Loucy (cell line): ENCODE measurements around the gene GPSM3.
"Not testable (repeated sequence)": the region's sequence is repeated elsewhere in the genome, so short reads cannot be mapped to it uniquely, and the experiment has no call there.

Experiments used
- H2AFZ ChIP-seq: fragments of 200-600 bp; sonication (generic); 2 replicates; pipeline ENCODE4 v1.6.0; 2016; ENCODE audit warnings: antibody characterized with exemption, mild to moderate bottlenecking, low read length, moderate library complexity
- H3F3A ChIP-seq: fragments of 200-600 bp; 2 replicates; pipeline ENCODE4 v1.6.0; 2016; ENCODE audit warnings: antibody characterized with exemption, low read depth, mild to moderate bottlenecking
- H3K27me3 ChIP-seq: fragments of 200-600 bp; sonication (generic); 2 replicates; pipeline ENCODE4 v1.6.1; 2014; ENCODE audit warnings: low read length, mild to moderate bottlenecking; ENCODE audit not compliant: insufficient read depth, poor library complexity, severe bottlenecking
- H3K36me3 ChIP-seq: fragments of 200-600 bp; sonication (generic); 2 replicates; pipeline ENCODE4 v1.6.1; 2016; ENCODE audit warnings: low read length; ENCODE audit not compliant: insufficient read depth
- H3K4me1 ChIP-seq: fragments of 200-600 bp; sonication (generic); 2 replicates; pipeline ENCODE4 v1.5.1; 2014; ENCODE audit warnings: low read length, mild to moderate bottlenecking; ENCODE audit not compliant: insufficient read depth, poor library complexity, severe bottlenecking
- H3K4me2 ChIP-seq: fragments of 200-600 bp; sonication (generic); 2 replicates; pipeline ENCODE4 v1.6.0; 2014; ENCODE audit warnings: antibody characterized with exemption, low read length, low read depth, mild to moderate bottlenecking; ENCODE audit not compliant: poor library complexity, severe bottlenecking
- H3K4me3 ChIP-seq: fragments of 200-600 bp; sonication (generic); 2 replicates; pipeline ENCODE4 v1.5.1; 2014; ENCODE audit warnings: low read length, mild to moderate bottlenecking, mixed read lengths; ENCODE audit not compliant: poor library complexity, severe bottlenecking
- H3K79me2 ChIP-seq: fragments of 200-600 bp; sonication (generic); 2 replicates; pipeline ENCODE4 v1.6.1; 2014; ENCODE audit warnings: low read length; ENCODE audit not compliant: insufficient read depth
- H3K9ac ChIP-seq: fragments of 200-600 bp; sonication (generic); 2 replicates; pipeline ENCODE4 v1.6.0; 2014; ENCODE audit warnings: mild to moderate bottlenecking, low read depth, low read length, moderate library complexity; ENCODE audit not compliant: poor library complexity, severe bottlenecking
- H3K9me2 ChIP-seq: fragments of 200-600 bp; sonication (generic); replicated peaks from 2 replicates; pipeline ENCODE4 v1.6.1; 2016; ENCODE audit warnings: low read depth, low read length, mixed read lengths
- H3K9me3 ChIP-seq: fragments of 200-600 bp; sonication (generic); 2 replicates; pipeline ENCODE4 v1.6.1; 2014; ENCODE audit warnings: mild to moderate bottlenecking, antibody characterized with exemption, low read length, low read depth; ENCODE audit not compliant: insufficient read depth
- H4K20me1 ChIP-seq: fragments of 200-600 bp; sonication (generic); 2 replicates; pipeline ENCODE4 v1.6.0; 2014; ENCODE audit warnings: antibody characterized with exemption, low read length, mild to moderate bottlenecking; ENCODE audit not compliant: insufficient read depth, poor library complexity, severe bottlenecking
- EZH2phosphoT487 ChIP-seq: fragments of 200-600 bp; IDR thresholded peaks from 2 replicates; pipeline ENCODE4 v1.6.1; 2018; ENCODE audit warnings: antibody characterized with exemption, mild to moderate bottlenecking, moderate library complexity, borderline replicate concordance
- TF ChIP-seq, protein P1 (sequence below): fragments of 200-600 bp; sonication (generic); conservative IDR thresholded peaks from 2 replicates; pipeline ENCODE4 v1.5.1; 2014; ENCODE audit warnings: mild to moderate bottlenecking, antibody characterized with exemption, low read length

Gene GPSM3

DNA sequence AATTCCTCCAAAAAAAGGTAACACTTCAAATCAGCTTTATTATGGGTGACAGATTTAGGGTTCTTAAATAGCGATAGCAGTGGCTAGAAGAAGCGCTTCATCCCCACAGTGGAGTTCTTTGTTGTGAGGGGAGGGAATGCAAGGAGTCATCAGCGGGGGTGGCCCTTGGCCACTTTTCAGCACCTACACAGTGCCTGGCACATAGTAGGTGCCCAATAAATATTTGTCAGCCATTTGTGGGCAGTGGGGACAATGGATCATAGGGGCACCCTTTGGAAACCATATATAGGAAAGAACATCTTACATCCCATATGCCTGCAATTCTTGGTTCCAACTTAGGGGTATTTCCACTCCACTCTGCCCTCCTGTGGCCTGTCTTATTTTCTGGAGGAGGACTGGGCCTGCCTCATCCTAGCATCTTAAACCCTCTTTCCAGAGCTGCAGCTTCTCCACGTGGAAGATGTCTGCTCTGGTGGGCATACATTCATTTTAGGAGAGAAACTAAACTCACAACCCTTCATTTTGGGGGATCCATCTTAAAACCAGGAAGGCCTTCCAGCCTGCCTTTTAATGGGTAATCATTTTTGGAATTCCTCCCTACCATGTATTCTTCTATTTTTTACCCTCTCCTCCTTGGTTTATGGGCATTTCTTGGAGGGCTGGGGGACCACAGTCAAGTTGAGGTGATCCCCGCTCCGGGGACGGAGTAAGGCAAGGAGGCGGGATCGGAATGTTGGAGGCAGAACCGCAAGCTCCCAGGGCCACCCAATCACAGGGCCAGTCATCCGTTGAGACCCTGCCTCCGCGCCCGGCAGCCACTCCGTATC is 2.6 kb upstream of the GPSM3 start:
- H3K4me2 ChIP-seq: peak overlapping the region; percentile 99
- H3K9ac ChIP-seq: peak overlapping the region; percentile 96
- H2AFZ ChIP-seq: peak overlapping the region; percentile 35; the same call in 1 of the 2 replicates
- H3K9me2 ChIP-seq: no peaks in the 10 kb centered on the region
- peaks cover 58% of the 10 kb centered on the region for H3K79me2 ChIP-seq
- H3F3A ChIP-seq: no peaks in the 10 kb centered on the region
- H3K4me3 ChIP-seq: peak overlapping the region; percentile 91
- no peaks in the 10 kb centered on the region for H4K20me1 ChIP-seq
- TF ChIP-seq EZH2phosphoT487: no peak
- TF ChIP-seq, protein P1, sequence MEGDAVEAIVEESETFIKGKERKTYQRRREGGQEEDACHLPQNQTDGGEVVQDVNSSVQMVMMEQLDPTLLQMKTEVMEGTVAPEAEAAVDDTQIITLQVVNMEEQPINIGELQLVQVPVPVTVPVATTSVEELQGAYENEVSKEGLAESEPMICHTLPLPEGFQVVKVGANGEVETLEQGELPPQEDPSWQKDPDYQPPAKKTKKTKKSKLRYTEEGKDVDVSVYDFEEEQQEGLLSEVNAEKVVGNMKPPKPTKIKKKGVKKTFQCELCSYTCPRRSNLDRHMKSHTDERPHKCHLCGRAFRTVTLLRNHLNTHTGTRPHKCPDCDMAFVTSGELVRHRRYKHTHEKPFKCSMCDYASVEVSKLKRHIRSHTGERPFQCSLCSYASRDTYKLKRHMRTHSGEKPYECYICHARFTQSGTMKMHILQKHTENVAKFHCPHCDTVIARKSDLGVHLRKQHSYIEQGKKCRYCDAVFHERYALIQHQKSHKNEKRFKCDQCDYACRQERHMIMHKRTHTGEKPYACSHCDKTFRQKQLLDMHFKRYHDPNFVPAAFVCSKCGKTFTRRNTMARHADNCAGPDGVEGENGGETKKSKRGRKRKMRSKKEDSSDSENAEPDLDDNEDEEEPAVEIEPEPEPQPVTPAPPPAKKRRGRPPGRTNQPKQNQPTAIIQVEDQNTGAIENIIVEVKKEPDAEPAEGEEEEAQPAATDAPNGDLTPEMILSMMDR: peak; percentile 82
- no peaks in the 10 kb centered on the region for H3K9me3 ChIP-seq
- H3K36me3 ChIP-seq: no peaks in the 10 kb centered on the region
- no peaks in the 10 kb centered on the region for H3K27me3 ChIP-seq
- peaks cover 52% of the 10 kb centered on the region for H3K4me1 ChIP-seq

DNA sequence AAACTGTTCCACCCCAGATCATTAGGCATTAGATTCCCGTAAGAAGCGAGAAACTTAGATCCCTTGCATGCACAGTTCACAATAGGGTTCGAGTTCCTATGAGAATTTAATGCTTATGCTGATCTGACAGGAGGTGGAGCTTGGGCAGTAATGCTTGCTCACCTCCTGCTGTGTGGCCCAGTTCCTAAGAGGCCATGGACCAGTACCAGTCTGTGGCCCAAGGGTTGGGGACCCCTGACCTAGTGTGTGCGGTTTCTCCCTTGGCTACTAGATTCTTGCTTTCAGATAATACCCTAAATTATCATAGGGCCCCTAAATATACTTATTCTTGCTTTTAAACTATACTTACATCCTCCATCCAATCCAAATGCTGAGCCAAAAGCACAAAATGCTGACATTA is 1.9 kb upstream of the GPSM3 start:
- Histone ChIP-seq H3K9me2 (no peaks in the 10 kb centered on the region), H3K4me3 (peak overlapping the region; percentile 91), H3K9me3 (no peaks in the 10 kb centered on the region), H3K36me3 (no peaks in the 10 kb centered on the region), H3K79me2 (peaks cover 64% of the 10 kb centered on the region), H3F3A (no peaks in the 10 kb centered on the region), H3K4me1 (peaks cover 53% of the 10 kb centered on the region), H3K9ac (peak overlapping the region; percentile 96), H4K20me1 (no peaks in the 10 kb centered on the region), H3K4me2 (peak overlapping the region; percentile 99), H2AFZ (no peak overlapping the region), H3K27me3 (no peaks in the 10 kb centered on the region)
- TF ChIP-seq, protein P1: no peak
- TF ChIP-seq EZH2phosphoT487: no peak

DNA sequence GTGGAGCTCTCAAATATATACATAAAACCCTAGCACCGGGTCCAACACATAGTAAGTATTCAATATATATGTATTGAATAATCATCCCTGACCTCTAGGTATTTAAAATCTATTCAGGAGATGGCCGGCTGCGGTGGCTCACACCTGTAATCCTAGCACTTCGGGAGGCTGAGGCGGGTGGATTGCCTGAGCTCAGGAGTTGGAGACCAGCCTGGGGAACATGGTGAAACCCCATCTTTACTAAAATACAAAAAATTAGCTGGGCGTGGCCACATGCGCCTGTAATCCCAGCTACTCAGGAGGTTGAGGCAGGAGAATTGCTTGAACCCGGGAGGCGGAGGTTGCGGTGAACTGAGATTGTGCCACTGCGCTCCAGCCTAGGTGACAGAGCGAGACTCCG is 653 bp upstream of the GPSM3 start:
- H3K79me2 ChIP-seq: peaks cover 76% of the 10 kb centered on the region
- not testable (repeated sequence) for H3K36me3 ChIP-seq, H3F3A ChIP-seq, H3K9me2 ChIP-seq, H3K27me3 ChIP-seq, H4K20me1 ChIP-seq, H3K9me3 ChIP-seq
- H3K4me2 ChIP-seq: peak overlapping the region; percentile 99
- peak overlapping the region; percentile 96 for H3K9ac ChIP-seq
- H3K4me1 ChIP-seq: peaks cover 62% of the 10 kb centered on the region
- H3K4me3 ChIP-seq: peak overlapping the region; percentile 91
- peak overlapping the region; percentile 60; the same call in 1 of the 2 replicates for H2AFZ ChIP-seq
